ENCODE results near the gene USP47.
A peak's percentile ranks its signal among the peaks of the same experiment; 100 is the strongest.

- TF ChIP-seq POLR2AphosphoS5 (IDR thresholded peaks at IDR 0.05; ENCODE audit: low read depth, low read length) (no peak), CREB1 (IDR thresholded peaks at IDR 0.05) (no peak), EP300 (IDR thresholded peaks at IDR 0.05; ENCODE audit: borderline replicate concordance in 1 of 2, low read depth in 2 of 2, low read length in 2 of 2) (no peak), NRF1 (IDR thresholded peaks at IDR 0.05; ENCODE audit: low read depth, low read length) (no peak)
- TF ChIP-seq, protein P1, sequence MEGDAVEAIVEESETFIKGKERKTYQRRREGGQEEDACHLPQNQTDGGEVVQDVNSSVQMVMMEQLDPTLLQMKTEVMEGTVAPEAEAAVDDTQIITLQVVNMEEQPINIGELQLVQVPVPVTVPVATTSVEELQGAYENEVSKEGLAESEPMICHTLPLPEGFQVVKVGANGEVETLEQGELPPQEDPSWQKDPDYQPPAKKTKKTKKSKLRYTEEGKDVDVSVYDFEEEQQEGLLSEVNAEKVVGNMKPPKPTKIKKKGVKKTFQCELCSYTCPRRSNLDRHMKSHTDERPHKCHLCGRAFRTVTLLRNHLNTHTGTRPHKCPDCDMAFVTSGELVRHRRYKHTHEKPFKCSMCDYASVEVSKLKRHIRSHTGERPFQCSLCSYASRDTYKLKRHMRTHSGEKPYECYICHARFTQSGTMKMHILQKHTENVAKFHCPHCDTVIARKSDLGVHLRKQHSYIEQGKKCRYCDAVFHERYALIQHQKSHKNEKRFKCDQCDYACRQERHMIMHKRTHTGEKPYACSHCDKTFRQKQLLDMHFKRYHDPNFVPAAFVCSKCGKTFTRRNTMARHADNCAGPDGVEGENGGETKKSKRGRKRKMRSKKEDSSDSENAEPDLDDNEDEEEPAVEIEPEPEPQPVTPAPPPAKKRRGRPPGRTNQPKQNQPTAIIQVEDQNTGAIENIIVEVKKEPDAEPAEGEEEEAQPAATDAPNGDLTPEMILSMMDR (IDR thresholded peaks at IDR 0.05; ENCODE audit: control extremely low read depth in 1 of 3, insufficient read depth in 1 of 3, low read depth in 1 of 3, low read length in 3 of 3): peak; percentile 60 to 78 (median 73)
These were observed 7.3 kb downstream of the USP47 start for GRCh38 chr11:11848891-11849746.
